Activated CD4-positive, alpha-beta T cell treated with anti-CD3 and anti-CD28 coated beads, Interleukin-2, amount 10 ng/mL, durations not matched to agents 7 days and 5 days (primary cell): ENCODE data around the gene IFT80. TPM values are rescaled to one million over a fixed set of nuclear protein-coding genes. Genes with fewer than 3 reads are reported as not detected.
"Not testable (repeated sequence)": the region's sequence is repeated elsewhere in the genome, so short reads cannot be mapped to it uniquely, and the experiment has no call there.

Source experiments
- CTCF ChIA-PET: fragments of 350-600 bp; sonication (Branson Sonifier 250); formaldehyde crosslinking; loops from one replicate; lab custom pipeline; 2021; ENCODE audit warnings: antibody characterized with exemption; lab: Charles Lee
- POLR2A ChIA-PET: fragments of 350-600 bp; sonication (Branson Sonifier 250); formaldehyde crosslinking; loops from one replicate; lab custom pipeline; 2021; ENCODE audit warnings: antibody characterized with exemption; lab: Charles Lee
- DNase-seq: peaks from one replicate; pipeline ENCODE4 v3.0.0-alpha.2; 2020
- H3K27ac Mint-ChIP-seq: one replicate; pipeline ENCODE4 v1.8.0; 2021; ENCODE audit warnings: mild to moderate bottlenecking, moderate library complexity, mixed read lengths
- H3K27me3 Mint-ChIP-seq: one replicate; pipeline ENCODE4 v1.8.0; 2021; ENCODE audit warnings: mixed read lengths
- H3K36me3 Mint-ChIP-seq: one replicate; pipeline ENCODE4 v1.8.0; 2021; ENCODE audit warnings: low read depth, mixed read lengths
- H3K4me1 Mint-ChIP-seq: one replicate; pipeline ENCODE4 v1.8.0; 2021; ENCODE audit warnings: mixed read lengths
- H3K4me3 Mint-ChIP-seq: one replicate; pipeline ENCODE4 v1.8.0; 2021; ENCODE audit warnings: mild to moderate bottlenecking, moderate library complexity, mixed read lengths
- H3K9me3 Mint-ChIP-seq: one replicate; pipeline ENCODE4 v1.8.0; 2021; ENCODE audit warnings: mixed read lengths
- total RNA-seq, 2 experiments: library from RNA; stranded (reverse); gene quantifications; one replicate each; pipeline ENCODE4 v1.2.3, GENCODE V29; 2021

The IFT80 gene
- total RNA-seq, 2 experiments from 2014 or later = 30.9 to 35.0 TPM

DNA sequence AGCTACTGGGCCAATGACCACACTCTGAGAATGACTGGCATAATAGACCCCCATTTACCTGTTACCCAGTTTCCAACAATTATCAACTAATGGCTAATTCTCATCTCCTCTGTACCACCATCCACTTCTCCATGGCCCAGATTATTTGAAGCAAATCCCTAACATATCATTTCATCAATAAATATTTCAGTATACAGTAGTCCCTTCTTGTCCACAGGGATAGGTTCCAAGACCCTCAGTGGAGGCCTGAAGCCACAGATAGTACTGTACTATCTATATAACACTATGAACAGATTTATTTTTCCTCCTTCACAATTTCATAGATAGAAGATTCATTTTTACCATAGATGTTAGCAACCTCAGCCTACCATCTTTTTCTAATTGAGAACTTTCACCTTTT lies 68.3 kb downstream of the IFT80 start:
- H3K27me3 Mint-ChIP-seq = no peaks in the 10 kb centered on the region
- no peaks in the 10 kb centered on the region for H3K4me1 Mint-ChIP-seq

DNA sequence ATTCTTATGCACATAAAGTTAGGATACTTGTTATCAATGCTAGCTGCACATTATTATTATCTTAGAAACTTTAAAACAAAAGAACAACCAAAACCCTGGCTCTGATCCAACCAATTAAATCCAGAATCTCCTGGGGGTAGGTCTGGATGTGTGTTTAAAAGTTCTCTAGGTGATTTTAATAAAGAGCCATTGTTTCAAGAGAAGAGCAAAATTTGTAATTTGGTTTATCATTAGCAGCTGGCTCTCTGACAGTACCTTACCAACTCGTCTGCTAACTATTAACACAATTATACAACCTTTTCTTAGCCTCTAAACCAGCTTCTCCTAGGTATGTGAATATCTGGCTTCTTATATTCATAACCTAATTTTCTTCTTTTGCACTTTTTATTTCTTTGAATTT lies 68.9 kb downstream of the IFT80 start:
- CTCF ChIA-PET = no interaction called here
- Mint-ChIP-seq H3K4me1 (no peaks in the 10 kb centered on the region), H3K4me3 (no peak overlapping the region), H3K36me3 (peaks cover 1% of the 10 kb centered on the region), H3K27ac (no peak overlapping the region), H3K9me3 (no peaks in the 10 kb centered on the region), H3K27me3 (no peaks in the 10 kb centered on the region)
- POLR2A ChIA-PET = no interaction called here
- no peak for DNase-seq

More for the DNA sequence above, 68.3 kb downstream of the IFT80 start:
- CTCF ChIA-PET = no interaction called here
- no peaks in the 10 kb centered on the region for H3K9me3 Mint-ChIP-seq
- no peaks in the 10 kb centered on the region for H3K36me3 Mint-ChIP-seq
- H3K27ac Mint-ChIP-seq = no peak overlapping the region
- H3K4me3 Mint-ChIP-seq = no peak overlapping the region
- no peak for DNase-seq
- POLR2A ChIA-PET = no interaction called here

DNA sequence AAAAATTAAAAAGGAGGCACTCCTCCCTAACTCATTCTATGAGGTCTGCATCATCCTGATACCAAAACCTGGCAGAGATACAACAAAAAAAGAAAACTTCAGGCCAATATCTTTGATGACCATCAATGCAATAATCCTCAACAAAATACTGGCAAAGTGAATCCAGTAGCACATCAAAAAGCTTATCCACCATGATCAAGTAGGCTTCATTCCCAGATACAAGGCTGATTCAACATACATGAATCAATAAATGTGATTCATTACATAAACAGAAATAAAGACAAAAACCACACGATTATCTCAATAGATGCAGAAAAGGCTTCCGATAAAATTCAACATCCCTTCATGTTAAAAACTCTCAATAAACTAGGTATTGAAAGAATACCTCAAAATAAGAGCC lies 72.7 kb downstream of the IFT80 start:
- POLR2A ChIA-PET, H3K36me3 Mint-ChIP-seq, H3K4me1 Mint-ChIP-seq, H3K27ac Mint-ChIP-seq, H3K4me3 Mint-ChIP-seq, CTCF ChIA-PET, H3K9me3 Mint-ChIP-seq, H3K27me3 Mint-ChIP-seq, DNase-seq: not testable (repeated sequence)

DNA sequence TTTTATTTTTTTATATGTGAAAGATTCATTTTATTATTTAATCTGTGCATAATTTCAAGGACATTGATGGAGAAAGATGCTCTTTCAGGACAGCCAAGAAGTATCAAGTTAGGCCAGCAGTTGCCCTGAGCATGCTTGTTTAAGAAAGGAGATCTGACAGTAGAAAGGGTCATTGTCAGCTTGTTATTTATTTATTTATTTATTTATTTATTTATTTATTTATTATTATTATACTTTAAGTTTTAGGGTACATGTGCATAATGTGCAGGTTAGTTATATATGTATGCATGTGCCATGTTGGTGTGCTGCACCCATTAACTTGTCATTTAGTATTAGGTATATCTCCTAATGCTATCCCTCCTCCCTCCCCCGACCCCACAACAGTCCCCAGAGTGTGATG lies 77.2 kb downstream of the IFT80 start:
- CTCF ChIA-PET, H3K9me3 Mint-ChIP-seq, H3K4me3 Mint-ChIP-seq, DNase-seq, H3K27me3 Mint-ChIP-seq, POLR2A ChIA-PET, H3K27ac Mint-ChIP-seq, H3K36me3 Mint-ChIP-seq, H3K4me1 Mint-ChIP-seq: not testable (repeated sequence)

DNA sequence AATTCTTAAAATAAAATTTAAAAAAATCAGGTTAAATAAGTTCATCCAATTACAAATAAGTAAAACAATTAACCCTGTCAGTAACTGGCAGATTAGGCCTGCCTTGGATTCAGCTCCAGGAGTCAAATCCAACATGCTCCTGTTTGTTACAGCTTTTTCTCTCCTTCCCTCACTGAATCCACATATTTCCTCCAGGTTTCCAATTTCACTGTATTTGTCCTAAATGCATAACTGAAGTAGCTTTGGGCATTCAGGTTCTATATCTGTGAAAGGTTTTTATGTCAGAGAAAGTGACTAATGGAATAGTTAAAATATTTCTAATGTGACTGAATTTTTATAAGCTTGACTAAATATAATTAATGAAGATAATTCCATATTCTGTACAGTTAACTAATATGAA lies 79.7 kb downstream of the IFT80 start:
- CTCF ChIA-PET = interaction anchor here (0.5 kb wide), 1 partner anchor 229 kb away, joined by 3 read pairs; no protein-coding TSS in a partner anchor
- Mint-ChIP-seq H3K4me1 (no peaks in the 10 kb centered on the region), H3K4me3 (no peak overlapping the region), H3K27me3 (no peaks in the 10 kb centered on the region), H3K9me3 (no peaks in the 10 kb centered on the region), H3K36me3 (peaks cover 8% of the 10 kb centered on the region), H3K27ac (no peak overlapping the region)
- POLR2A ChIA-PET = no interaction called here
- DNase-seq = no peak

DNA sequence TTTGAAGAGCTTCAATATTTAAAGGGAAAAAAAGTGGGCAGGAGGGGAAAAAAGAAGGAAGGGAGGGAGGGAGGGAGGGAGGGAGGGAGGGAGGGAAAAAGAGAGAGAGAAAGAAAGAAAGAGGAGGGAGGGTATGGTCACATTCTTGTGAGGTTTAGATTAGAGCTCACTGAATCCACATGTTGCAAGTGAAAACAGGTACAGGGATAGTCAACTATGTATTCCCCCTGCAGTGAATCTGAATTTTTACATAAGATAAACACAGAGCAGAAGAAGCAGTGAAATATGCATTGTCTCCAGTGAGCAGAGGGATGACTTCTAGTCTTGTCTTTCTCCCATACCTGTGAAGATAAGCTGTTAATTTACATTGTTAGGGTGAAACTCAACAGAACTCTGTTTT lies 84.0 kb downstream of the IFT80 start:
- no peaks in the 10 kb centered on the region for H3K27me3 Mint-ChIP-seq
- no peaks in the 10 kb centered on the region for H3K4me1 Mint-ChIP-seq
- peaks cover 3% of the 10 kb centered on the region for H3K36me3 Mint-ChIP-seq
- CTCF ChIA-PET = no interaction called here
- POLR2A ChIA-PET = no interaction called here
- no peak overlapping the region for H3K27ac Mint-ChIP-seq
- DNase-seq = no peak
- no peaks in the 10 kb centered on the region for H3K9me3 Mint-ChIP-seq
- no peak overlapping the region for H3K4me3 Mint-ChIP-seq

DNA sequence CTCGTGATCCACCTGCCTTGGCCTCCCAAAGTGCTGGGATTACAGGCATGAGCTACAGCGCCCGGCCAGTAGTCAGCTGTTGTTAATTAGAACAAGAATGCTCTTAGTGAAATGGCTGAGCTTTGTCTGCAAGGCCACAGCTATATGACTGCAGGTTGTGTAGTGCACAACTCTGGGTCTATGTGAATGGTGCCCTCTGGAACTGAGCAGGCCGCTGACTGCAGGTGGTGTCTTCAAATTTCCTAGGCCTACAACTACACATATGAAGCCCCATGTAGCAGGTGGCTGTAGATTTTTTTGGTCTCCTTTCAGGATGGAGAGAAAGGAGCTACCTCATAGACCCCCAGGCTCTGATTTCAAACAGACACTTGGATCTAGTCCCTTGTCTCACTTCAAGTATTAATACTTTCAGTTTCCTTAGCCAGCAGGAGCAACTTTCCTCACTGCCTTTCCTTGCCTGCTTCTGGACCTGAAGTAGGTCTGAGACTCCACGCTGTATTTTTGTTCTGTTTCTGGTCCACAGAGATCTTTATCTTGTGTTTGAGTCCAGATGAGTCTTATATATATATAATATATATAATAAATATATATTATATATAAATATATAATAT lies 86.9 kb downstream of the IFT80 start:
- peaks cover 4% of the 10 kb centered on the region for H3K9me3 Mint-ChIP-seq
- DNase-seq = peak; percentile 13
- CTCF ChIA-PET = no interaction called here
- H3K27ac Mint-ChIP-seq = no peak overlapping the region
- POLR2A ChIA-PET = no interaction called here
- no peak overlapping the region for H3K4me3 Mint-ChIP-seq
- H3K27me3 Mint-ChIP-seq = no peaks in the 10 kb centered on the region
- H3K36me3 Mint-ChIP-seq = peaks cover 14% of the 10 kb centered on the region
- no peaks in the 10 kb centered on the region for H3K4me1 Mint-ChIP-seq

DNA sequence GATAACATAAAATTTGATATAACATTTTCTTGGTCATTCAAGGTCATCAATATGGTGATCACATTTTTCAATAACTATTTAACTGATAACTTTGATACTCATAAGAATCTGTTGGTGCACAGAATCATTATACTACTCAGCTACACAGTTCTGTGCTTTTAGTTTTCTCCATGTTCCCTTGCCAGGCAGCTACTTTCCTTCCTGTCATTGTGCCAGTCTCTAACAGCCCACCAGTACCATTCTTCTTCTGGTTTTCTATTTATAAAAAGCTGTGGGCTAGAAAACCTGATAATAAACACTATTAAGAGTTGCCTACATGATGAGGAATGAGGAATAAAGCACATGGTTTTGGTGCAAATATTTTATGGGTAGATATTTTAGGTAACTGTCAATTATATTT lies 96.2 kb downstream of the IFT80 start:
- H3K4me3 Mint-ChIP-seq = no peak overlapping the region
- H3K4me1 Mint-ChIP-seq = no peaks in the 10 kb centered on the region
- peaks cover 4% of the 10 kb centered on the region for H3K36me3 Mint-ChIP-seq
- no peak for DNase-seq
- H3K27ac Mint-ChIP-seq = no peak overlapping the region
- H3K9me3 Mint-ChIP-seq = no peaks in the 10 kb centered on the region
- no peaks in the 10 kb centered on the region for H3K27me3 Mint-ChIP-seq
- ChIA-PET CTCF (no interaction called here), POLR2A (no interaction called here)

DNA sequence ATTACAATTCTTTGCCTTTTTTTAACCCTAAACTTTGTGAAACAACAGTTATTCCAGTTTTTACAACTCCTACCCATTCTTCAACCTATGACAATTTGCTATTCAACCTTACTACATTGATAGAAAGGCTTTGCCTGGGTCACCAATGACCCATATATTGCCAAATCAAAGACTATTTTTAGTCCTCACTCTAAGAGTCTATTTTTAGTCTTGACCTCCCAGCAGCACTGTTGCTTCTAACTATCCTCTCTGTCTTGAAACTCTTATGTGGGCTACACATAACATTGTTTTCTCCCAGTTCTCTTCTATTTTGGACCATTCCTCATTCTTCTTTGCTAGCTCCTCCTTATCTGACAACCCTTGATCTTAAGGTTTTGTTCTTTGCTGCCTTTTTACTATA lies 102.4 kb downstream of the IFT80 start:
- no peaks in the 10 kb centered on the region for H3K9me3 Mint-ChIP-seq
- H3K4me1 Mint-ChIP-seq = no peaks in the 10 kb centered on the region
- no peak overlapping the region for H3K27ac Mint-ChIP-seq
- DNase-seq = no peak
- ChIA-PET CTCF (no interaction called here), POLR2A (no interaction called here)
- H3K4me3 Mint-ChIP-seq = no peak overlapping the region
- H3K36me3 Mint-ChIP-seq = no peaks in the 10 kb centered on the region
- H3K27me3 Mint-ChIP-seq = no peaks in the 10 kb centered on the region

DNA sequence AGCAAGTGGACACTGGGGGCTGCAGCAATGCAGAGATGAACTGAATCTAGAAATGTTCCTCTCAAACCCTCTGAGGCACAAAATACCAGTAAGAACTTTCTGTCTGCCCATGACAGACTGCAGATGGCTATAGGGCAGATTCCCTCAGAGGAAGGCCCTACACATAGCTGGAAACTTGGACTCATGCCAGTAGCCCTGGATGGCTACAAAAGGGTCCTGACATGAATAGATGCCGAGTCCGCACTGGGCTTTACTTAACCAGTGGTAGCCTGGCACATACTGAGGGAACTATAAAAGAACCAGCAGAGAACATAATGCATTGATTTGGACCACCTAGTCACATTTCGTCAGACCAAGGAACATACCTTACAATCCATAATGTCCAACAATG lies 107.1 kb downstream of the IFT80 start:
- Mint-ChIP-seq H3K4me3 (no peak overlapping the region), H3K27me3 (no peaks in the 10 kb centered on the region), H3K4me1 (no peaks in the 10 kb centered on the region), H3K9me3 (no peaks in the 10 kb centered on the region), H3K27ac (no peak overlapping the region), H3K36me3 (no peaks in the 10 kb centered on the region)
- POLR2A ChIA-PET = no interaction called here
- no peak for DNase-seq
- CTCF ChIA-PET = no interaction called here

DNA sequence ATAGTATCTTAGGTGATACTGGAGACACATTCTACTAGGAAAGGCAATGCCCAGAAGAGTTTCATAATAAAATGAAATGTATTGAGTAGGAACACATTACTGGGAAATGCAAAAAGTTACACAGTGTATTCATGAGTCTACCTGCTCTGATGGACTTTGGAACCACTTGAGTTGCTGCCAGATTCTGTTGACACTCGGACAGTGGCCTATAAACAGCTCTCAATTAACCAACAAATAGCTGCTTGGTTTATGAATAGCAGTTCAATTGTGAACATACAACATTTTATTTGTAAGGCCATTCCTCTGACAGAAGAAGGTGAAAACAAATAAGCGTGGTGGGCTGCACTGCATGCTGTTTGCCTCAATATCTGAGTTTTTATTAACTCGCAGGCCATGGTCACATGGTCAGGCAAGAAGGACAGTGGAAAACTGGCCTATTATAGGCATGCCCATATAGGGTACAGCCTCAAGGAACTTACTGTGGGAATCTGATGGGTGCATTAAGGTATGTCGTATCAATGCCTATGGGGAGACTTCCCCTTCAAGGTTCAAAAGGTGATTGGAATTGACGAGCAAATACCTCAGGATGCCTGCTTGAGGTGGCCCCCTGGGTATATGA lies 107.6 kb downstream of the IFT80 start:
- ChIA-PET POLR2A (no interaction called here), CTCF (no interaction called here)
- Mint-ChIP-seq H3K36me3 (no peaks in the 10 kb centered on the region), H3K27ac (no peak overlapping the region), H3K9me3 (no peaks in the 10 kb centered on the region), H3K4me1 (no peaks in the 10 kb centered on the region), H3K4me3 (no peak overlapping the region), H3K27me3 (no peaks in the 10 kb centered on the region)
- DNase-seq = no peak

DNA sequence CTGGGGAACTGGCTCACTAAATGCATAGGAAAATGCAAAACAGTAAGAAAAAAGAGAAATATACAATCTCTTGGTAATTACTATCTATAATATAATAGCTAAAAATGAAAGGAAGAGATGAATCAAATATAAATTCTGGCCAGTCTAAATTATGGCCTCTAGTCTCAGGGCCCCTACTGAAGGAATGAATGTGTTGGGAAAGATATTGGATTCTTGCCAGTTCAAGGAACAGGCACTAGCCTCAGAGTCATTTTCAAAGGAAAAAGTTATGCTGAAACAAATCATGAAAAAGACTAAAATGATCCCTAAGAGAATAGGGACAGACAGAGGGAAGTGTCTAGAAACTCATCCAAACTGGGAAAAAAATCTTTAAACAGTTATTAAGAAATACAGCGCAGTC lies 111.4 kb downstream of the IFT80 start:
- Mint-ChIP-seq H3K27ac (no peak overlapping the region), H3K27me3 (no peaks in the 10 kb centered on the region), H3K36me3 (no peaks in the 10 kb centered on the region), H3K9me3 (no peaks in the 10 kb centered on the region), H3K4me3 (no peak overlapping the region), H3K4me1 (no peaks in the 10 kb centered on the region)
- CTCF ChIA-PET = no interaction called here
- no peak for DNase-seq
- POLR2A ChIA-PET = no interaction called here

DNA sequence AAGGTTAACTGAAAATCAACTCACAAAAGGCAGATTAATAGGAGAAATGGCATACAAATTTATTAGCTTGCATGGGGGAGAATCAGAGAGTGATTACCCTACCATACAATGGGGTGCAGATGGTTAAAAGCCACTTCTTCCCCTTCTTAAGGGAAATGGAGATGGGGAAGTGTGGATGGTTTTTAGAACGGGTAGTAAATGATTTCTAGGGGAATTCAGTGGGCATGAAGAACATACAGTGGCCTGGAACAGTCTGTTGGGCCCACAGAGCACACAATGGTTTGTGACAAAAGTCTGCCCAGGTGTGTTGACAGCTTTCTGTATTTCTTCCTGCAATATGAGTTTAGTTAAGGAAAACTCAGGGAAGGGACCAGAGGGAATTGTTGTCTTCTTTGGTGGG lies 112.8 kb downstream of the IFT80 start:
- H3K4me3 Mint-ChIP-seq = no peak overlapping the region
- no peaks in the 10 kb centered on the region for H3K4me1 Mint-ChIP-seq
- no peak overlapping the region for H3K27ac Mint-ChIP-seq
- DNase-seq = no peak
- ChIA-PET POLR2A (no interaction called here), CTCF (interaction anchor here (0.6 kb wide), 1 partner anchor 16 kb away, joined by 3 read pairs; no protein-coding TSS in a partner anchor)
- no peaks in the 10 kb centered on the region for H3K27me3 Mint-ChIP-seq
- no peaks in the 10 kb centered on the region for H3K9me3 Mint-ChIP-seq
- no peaks in the 10 kb centered on the region for H3K36me3 Mint-ChIP-seq

DNA sequence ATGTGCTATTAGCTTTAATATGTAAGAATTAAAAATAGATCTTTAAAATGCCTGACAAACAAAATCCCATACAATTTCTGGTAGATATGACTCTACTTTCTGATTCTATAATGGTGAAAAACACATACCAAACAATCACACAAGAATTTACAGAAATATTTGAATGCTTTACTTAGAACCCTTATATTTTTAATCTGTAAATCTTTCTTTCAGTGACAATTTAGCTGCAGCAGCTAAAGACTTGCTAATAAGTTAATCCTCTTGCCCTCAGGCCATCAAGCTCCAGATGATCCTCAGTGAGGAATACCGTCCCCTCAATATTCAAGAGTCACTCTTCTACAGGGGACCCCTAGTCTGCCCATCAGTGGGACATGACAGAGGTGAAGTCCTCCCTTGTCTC lies 118.2 kb downstream of the IFT80 start:
- ChIA-PET POLR2A (no interaction called here), CTCF (interaction anchor here (0.6 kb wide), 2 partner anchors 13 to 191 kb away, joined by 3 read pairs; no protein-coding TSS in a partner anchor)
- no peaks in the 10 kb centered on the region for H3K4me1 Mint-ChIP-seq
- H3K36me3 Mint-ChIP-seq = peaks cover 9% of the 10 kb centered on the region
- no peaks in the 10 kb centered on the region for H3K27me3 Mint-ChIP-seq
- DNase-seq = no peak
- no peak overlapping the region for H3K27ac Mint-ChIP-seq
- no peak overlapping the region for H3K4me3 Mint-ChIP-seq
- no peaks in the 10 kb centered on the region for H3K9me3 Mint-ChIP-seq
